Gastroesophageal sphincter (tissue), 3 donors: Measurements from ENCODE around the gene MCM5.
"Not testable (repeated sequence)": the region's sequence is repeated elsewhere in the genome, so short reads cannot be mapped to it uniquely, and the experiment has no call there.

ENCODE experiments used
- POLR2A ChIP-seq, 2 donors: fragments of 450-650 bp; IDR thresholded peaks; one replicate each; pipeline ENCODE4 v1.6.1; 2017; ENCODE audit warnings: antibody characterized with exemption in 2 of 2, mild to moderate bottlenecking in 2 of 2, moderate library complexity in 1 of 2
- POLR2AphosphoS5 ChIP-seq: sonication (generic); formaldehyde crosslinking; IDR thresholded peaks from one replicate; pipeline ENCODE4 v1.6.1; 2017; ENCODE audit warnings: antibody characterized with exemption
- TF ChIP-seq, protein P1 (sequence below), 4 experiments: fragments of 200-600 bp in 2 of 4; fragments of 450-650 bp in 2 of 4; sonication (generic) in 1 of 4; IDR thresholded peaks; one replicate each; pipeline ENCODE4 v1.5.1; 2017 to 2019; ENCODE audit warnings: antibody characterized with exemption in 4 of 4, mild to moderate bottlenecking in 2 of 4, moderate library complexity in 2 of 4

DNA sequence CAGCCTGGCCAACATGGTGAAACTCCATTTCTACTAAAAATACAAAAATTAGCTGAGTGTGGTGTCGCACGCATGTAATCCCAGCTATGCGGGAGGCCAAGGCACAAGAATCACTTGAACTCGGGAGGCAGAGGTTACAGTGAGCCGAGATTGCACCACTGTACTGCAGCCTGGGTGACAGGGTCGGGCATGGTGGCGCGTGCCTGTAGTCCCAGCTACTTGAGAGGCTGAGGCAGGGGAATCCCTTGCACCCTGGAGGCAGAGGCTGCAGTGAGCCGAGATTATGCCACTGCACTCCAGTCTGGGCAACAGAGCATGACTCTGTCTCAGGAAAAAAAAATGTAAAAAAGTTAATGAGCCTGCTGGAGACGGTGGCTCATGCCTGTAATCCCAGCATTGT, 60.0 kb downstream of the MCM5 start:
- TF ChIP-seq, protein P1, sequence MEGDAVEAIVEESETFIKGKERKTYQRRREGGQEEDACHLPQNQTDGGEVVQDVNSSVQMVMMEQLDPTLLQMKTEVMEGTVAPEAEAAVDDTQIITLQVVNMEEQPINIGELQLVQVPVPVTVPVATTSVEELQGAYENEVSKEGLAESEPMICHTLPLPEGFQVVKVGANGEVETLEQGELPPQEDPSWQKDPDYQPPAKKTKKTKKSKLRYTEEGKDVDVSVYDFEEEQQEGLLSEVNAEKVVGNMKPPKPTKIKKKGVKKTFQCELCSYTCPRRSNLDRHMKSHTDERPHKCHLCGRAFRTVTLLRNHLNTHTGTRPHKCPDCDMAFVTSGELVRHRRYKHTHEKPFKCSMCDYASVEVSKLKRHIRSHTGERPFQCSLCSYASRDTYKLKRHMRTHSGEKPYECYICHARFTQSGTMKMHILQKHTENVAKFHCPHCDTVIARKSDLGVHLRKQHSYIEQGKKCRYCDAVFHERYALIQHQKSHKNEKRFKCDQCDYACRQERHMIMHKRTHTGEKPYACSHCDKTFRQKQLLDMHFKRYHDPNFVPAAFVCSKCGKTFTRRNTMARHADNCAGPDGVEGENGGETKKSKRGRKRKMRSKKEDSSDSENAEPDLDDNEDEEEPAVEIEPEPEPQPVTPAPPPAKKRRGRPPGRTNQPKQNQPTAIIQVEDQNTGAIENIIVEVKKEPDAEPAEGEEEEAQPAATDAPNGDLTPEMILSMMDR (IDR thresholded peaks at IDR 0.05) = not testable (repeated sequence)
- TF ChIP-seq POLR2AphosphoS5; POLR2A (IDR thresholded peaks at IDR 0.05): not testable (repeated sequence)
